Keratinocyte (primary cell): ENCODE data around the gene AMBRA1. TPM values are rescaled to one million over a fixed set of nuclear protein-coding genes. Genes with fewer than 3 reads are reported as not detected.

ENCODE experiments used
- DNase-seq: peaks from one replicate; pipeline ENCODE4 v3.0.0-alpha.2; 2011; ENCODE audit warnings: low read depth, missing footprints, low spot score
- FAIRE-seq: peaks from 2 replicates; lab custom pipeline; 2011; peaks lifted over from hg19 to GRCh38; lab: Jason Lieb, UNC
- H2AFZ ChIP-seq: 2 replicates; pipeline ENCODE4 v1.6.0; 2012; ENCODE audit warnings: low read length, control low read depth, inconsistent platforms; ENCODE audit not compliant: control insufficient read depth
- H3K27ac ChIP-seq: 2 replicates; pipeline ENCODE4 v1.5.1; 2011; ENCODE audit warnings: low read length; ENCODE audit not compliant: control insufficient read depth, insufficient read depth
- H3K27me3 ChIP-seq: 3 replicates; pipeline ENCODE4 v1.6.0; 2011; ENCODE audit warnings: low read length; ENCODE audit not compliant: control insufficient read depth, insufficient read depth; ENCODE audit errors: extremely low read depth
- H3K36me3 ChIP-seq, 2 experiments: 2 replicates in 1 of 2; 3 replicates in 1 of 2; pipeline ENCODE4 v1.5.1; 2011; ENCODE audit warnings: low read length in 2 of 2, mild to moderate bottlenecking in 1 of 2; ENCODE audit not compliant: control insufficient read depth in 2 of 2, insufficient read depth in 2 of 2; ENCODE audit errors: extremely low read depth in 1 of 2
- H3K4me1 ChIP-seq: 3 replicates; pipeline ENCODE4 v1.5.1; 2011; ENCODE audit warnings: low read length; ENCODE audit not compliant: control insufficient read depth, insufficient read depth; ENCODE audit errors: extremely low read depth
- H3K4me2 ChIP-seq: 3 replicates; pipeline ENCODE4 v1.6.0; 2011; ENCODE audit warnings: low read depth, low read length; ENCODE audit not compliant: control insufficient read depth, insufficient read depth; ENCODE audit errors: extremely low read depth
- H3K4me3 ChIP-seq, 3 experiments: fragments of 200-600 bp in 1 of 3; sonication (generic) in 1 of 3; 2 replicates in 2 of 3; 3 replicates in 1 of 3; pipeline ENCODE4 v1.5.1; 2011 to 2016; ENCODE audit warnings: low read length in 3 of 3, mild to moderate bottlenecking in 3 of 3, control low read depth in 2 of 3, inconsistent platforms in 1 of 3, low read depth in 1 of 3, mixed read lengths in 1 of 3, mixed run types in 1 of 3, moderate library complexity in 1 of 3; ENCODE audit not compliant: control insufficient read depth in 2 of 3, insufficient read depth in 2 of 3; ENCODE audit errors: extremely low read depth in 1 of 3
- H3K79me2 ChIP-seq: 2 replicates; pipeline ENCODE4 v1.6.0; 2012; ENCODE audit warnings: low read length; ENCODE audit not compliant: control insufficient read depth, insufficient read depth
- H3K9ac ChIP-seq: 3 replicates; pipeline ENCODE4 v1.6.0; 2011; ENCODE audit warnings: low read length; ENCODE audit not compliant: control insufficient read depth, insufficient read depth; ENCODE audit errors: extremely low read depth
- H3K9me1 ChIP-seq: 3 replicates; pipeline ENCODE4 v1.6.0; 2011; ENCODE audit warnings: low read length; ENCODE audit not compliant: control insufficient read depth, insufficient read depth; ENCODE audit errors: extremely low read depth
- H3K9me3 ChIP-seq: 2 replicates; pipeline ENCODE4 v1.5.1; 2012; ENCODE audit warnings: low read depth, low read length; ENCODE audit not compliant: control insufficient read depth
- H4K20me1 ChIP-seq: 3 replicates; pipeline ENCODE4 v1.6.0; 2011; ENCODE audit warnings: low read length; ENCODE audit not compliant: control insufficient read depth, insufficient read depth; ENCODE audit errors: extremely low read depth
- EZH2 ChIP-seq: IDR thresholded peaks from one replicate; pipeline ENCODE4 v1.6.1; 2012; ENCODE audit warnings: inconsistent platforms, mild to moderate bottlenecking, low read length, moderate library complexity
- dilution Hi-C: fragments of 300-500 bp; cut with MboI; formaldehyde crosslinking; loops from one replicate; pipeline ENCODE4 v1.7.0; 2020; ENCODE audit warnings: low sequenced_read_pairs; ENCODE audit not compliant: extremely low pct_ligation_motif_present
- polyA plus RNA-seq, 5 experiments: library from polyadenylated mRNA; depleted of rRNA in 3 of 5; stranded (reverse) in 3 of 5; stranded (forward) in 1 of 5; unstranded in 1 of 5; fragments of >200 nt; gene quantifications; 1 replicate in 1 of 5; 2 replicates in 3 of 5; 3 replicates in 1 of 5; pipeline versions ENCODE4 v1.2.1 to v1.2.3, GENCODE V29; 2011 to 2012; ENCODE audit warnings: missing spikeins in 2 of 5, low read depth in 1 of 5, low replicate concordance in 1 of 5
- TF ChIP-seq, protein P1 (sequence below), 3 experiments: IDR thresholded peaks in 1 of 3; conservative IDR thresholded peaks in 1 of 3; optimal IDR thresholded peaks in 1 of 3; 2 replicates in 2 of 3; 3 replicates in 1 of 3; pipeline versions ENCODE3 to v1.5.1; 2011; ENCODE audit warnings: low read length in 3 of 3, mild to moderate bottlenecking in 3 of 3, moderate library complexity in 2 of 3, control low read depth in 1 of 3, inconsistent platforms in 1 of 3; ENCODE audit not compliant: insufficient read depth in 2 of 3; ENCODE audit errors: extremely low read depth in 1 of 3

Gene AMBRA1
- polyA plus RNA-seq, 1 donor (not counting 4 experiments of a cell fraction or from before 2014, with no cell fraction given), result 10.5 TPM

GRCh38 chr11:46480909-46481308 lies 112.9 kb downstream of the AMBRA1 start:
- no peaks in the 10 kb centered on the region for H3K79me2 ChIP-seq
- no peak for FAIRE-seq
- H3K9me1 ChIP-seq, result no peaks in the 10 kb centered on the region
- no peak overlapping the region for H3K4me2 ChIP-seq
- dilution Hi-C loops, result no loop called here
- no peak for DNase-seq
- TF ChIP-seq, protein P1, sequence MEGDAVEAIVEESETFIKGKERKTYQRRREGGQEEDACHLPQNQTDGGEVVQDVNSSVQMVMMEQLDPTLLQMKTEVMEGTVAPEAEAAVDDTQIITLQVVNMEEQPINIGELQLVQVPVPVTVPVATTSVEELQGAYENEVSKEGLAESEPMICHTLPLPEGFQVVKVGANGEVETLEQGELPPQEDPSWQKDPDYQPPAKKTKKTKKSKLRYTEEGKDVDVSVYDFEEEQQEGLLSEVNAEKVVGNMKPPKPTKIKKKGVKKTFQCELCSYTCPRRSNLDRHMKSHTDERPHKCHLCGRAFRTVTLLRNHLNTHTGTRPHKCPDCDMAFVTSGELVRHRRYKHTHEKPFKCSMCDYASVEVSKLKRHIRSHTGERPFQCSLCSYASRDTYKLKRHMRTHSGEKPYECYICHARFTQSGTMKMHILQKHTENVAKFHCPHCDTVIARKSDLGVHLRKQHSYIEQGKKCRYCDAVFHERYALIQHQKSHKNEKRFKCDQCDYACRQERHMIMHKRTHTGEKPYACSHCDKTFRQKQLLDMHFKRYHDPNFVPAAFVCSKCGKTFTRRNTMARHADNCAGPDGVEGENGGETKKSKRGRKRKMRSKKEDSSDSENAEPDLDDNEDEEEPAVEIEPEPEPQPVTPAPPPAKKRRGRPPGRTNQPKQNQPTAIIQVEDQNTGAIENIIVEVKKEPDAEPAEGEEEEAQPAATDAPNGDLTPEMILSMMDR (optimal IDR thresholded peaks at IDR 0.05 in 1 of 3, IDR thresholded peaks at IDR 0.05 in 1 of 3, conservative IDR thresholded peaks at IDR 0.05 in 1 of 3; ENCODE audit: extremely low read depth in 1 of 3, insufficient read depth in 2 of 3, low read length in 3 of 3), result no peak
- H2AFZ ChIP-seq, result no peak overlapping the region
- H3K9me3 ChIP-seq, result no peaks in the 10 kb centered on the region
- no peak overlapping the region for H3K9ac ChIP-seq
- H4K20me1 ChIP-seq, result no peaks in the 10 kb centered on the region
- no peaks in the 10 kb centered on the region for H3K27me3 ChIP-seq
- no peak overlapping the region for H3K27ac ChIP-seq
- no peaks in the 10 kb centered on the region for H3K4me1 ChIP-seq
- no peak overlapping the region for H3K4me3 ChIP-seq
- no peaks in the 10 kb centered on the region for H3K36me3 ChIP-seq

DNA sequence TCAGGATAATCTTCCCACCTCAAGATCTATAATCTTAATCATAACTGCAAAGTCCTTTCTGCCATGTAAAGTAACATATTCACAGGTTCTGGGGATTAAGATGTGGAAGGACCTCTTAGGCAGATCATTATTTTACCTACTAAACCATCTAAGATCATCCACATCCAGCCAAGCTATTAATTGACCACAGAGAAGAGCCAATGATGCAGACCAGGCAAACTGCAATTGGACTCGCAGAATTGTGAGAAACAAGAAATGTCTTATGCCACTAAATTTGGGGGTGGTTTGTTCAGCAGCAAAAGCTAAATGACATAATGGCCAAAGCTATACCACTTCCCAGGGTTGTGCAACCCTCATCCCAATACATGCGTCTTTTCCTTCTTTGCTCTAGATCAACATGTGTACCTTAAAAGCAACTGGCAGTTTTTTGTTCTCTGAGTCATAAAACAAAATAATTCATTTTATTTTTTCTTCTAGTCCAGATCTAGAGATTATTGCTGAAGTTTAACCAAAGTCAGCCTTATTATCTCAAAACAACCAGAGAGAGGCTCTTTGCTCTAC lies 113.6 kb downstream of the AMBRA1 start:
- Histone ChIP-seq H3K4me1 (peaks cover 7% of the 10 kb centered on the region), H3K27me3 (no peaks in the 10 kb centered on the region), H3K27ac (no peak overlapping the region), H3K4me2 (no peak overlapping the region), H3K9me3 (no peaks in the 10 kb centered on the region), H2AFZ (no peak overlapping the region), H3K9me1 (no peaks in the 10 kb centered on the region), H3K9ac (no peak overlapping the region), H3K4me3 (no peak overlapping the region), H3K79me2 (no peaks in the 10 kb centered on the region), H4K20me1 (no peaks in the 10 kb centered on the region), H3K36me3 (no peaks in the 10 kb centered on the region)
- dilution Hi-C loops, result no loop called here
- FAIRE-seq, result no peak
- DNase-seq, result no peak
- TF ChIP-seq, protein P1 (optimal IDR thresholded peaks at IDR 0.05 in 1 of 3, IDR thresholded peaks at IDR 0.05 in 1 of 3, conservative IDR thresholded peaks at IDR 0.05 in 1 of 3; ENCODE audit: extremely low read depth in 1 of 3, insufficient read depth in 2 of 3, low read length in 3 of 3), result no peak
- no peak for TF ChIP-seq EZH2
